ENCODE measurements around the gene COG6. TPM values are rescaled to one million over a fixed set of nuclear protein-coding genes. Genes with fewer than 3 reads are reported as not detected.

The COG6 gene
- total RNA-seq, 2 donors from 2014 or later = 19.5 to 27.6 TPM

GRCh38 chr13:39616087-39616694, 39.3 kb upstream of the COG6 start:
- Histone ChIP-seq H3K27ac (no peak overlapping the region), H3K27me3 (replicated peaks; ENCODE audit: insufficient read depth) (no peaks in the 10 kb centered on the region), H3K4me1 (replicated peaks) (no peaks in the 10 kb centered on the region), H3K9me3 (no peaks in the 10 kb centered on the region), H3K4me3 (no peak overlapping the region), H3K36me3 (no peaks in the 10 kb centered on the region)
- DNase-seq (ENCODE audit: low spot score) = peak; percentile 47
- WGBS = 37% methylated on average over 10 of the region's 10 CpGs
- intact Hi-C loops (cut with DNase I) = loop anchor here (5.0 kb wide), 1 partner anchor 469 kb away; no protein-coding TSS in a partner anchor
- TF ChIP-seq POLR2A (IDR thresholded peaks at IDR 0.05) (no peak), POLR2AphosphoS5 (IDR thresholded peaks at IDR 0.05) (no peak), CTCF (IDR thresholded peaks at IDR 0.05) (peak; percentile 47 to 71 (median 69))

GRCh38 chr13:39618561-39618960, 36.9 kb upstream of the COG6 start:
- H3K4me3 ChIP-seq = no peak overlapping the region
- no peak for DNase-seq (ENCODE audit: low spot score)
- TF ChIP-seq CTCF (IDR thresholded peaks at IDR 0.05) = no peak
- 40% methylated on average over 1 of the region's 1 CpG for WGBS
- H3K4me1 ChIP-seq (replicated peaks) = no peaks in the 10 kb centered on the region
- no peaks in the 10 kb centered on the region for H3K27me3 ChIP-seq (replicated peaks; ENCODE audit: insufficient read depth)
- no peak overlapping the region for H3K27ac ChIP-seq
- no peaks in the 10 kb centered on the region for H3K36me3 ChIP-seq
- intact Hi-C loops (cut with DNase I) = loop anchor here (5.0 kb wide), 1 partner anchor 471 kb away; no protein-coding TSS in a partner anchor
- no peaks in the 10 kb centered on the region for H3K9me3 ChIP-seq

GRCh38 chr13:39623466-39623865, 32.0 kb upstream of the COG6 start:
- Histone ChIP-seq H3K4me1 (replicated peaks) (no peaks in the 10 kb centered on the region), H3K4me3 (no peak overlapping the region), H3K9me3 (no peaks in the 10 kb centered on the region), H3K36me3 (no peaks in the 10 kb centered on the region), H3K27me3 (replicated peaks; ENCODE audit: insufficient read depth) (no peaks in the 10 kb centered on the region), H3K27ac (no peak overlapping the region)
- intact Hi-C loops (cut with DNase I) = no loop called here
- 73% methylated on average over 1 of the region's 1 CpG for WGBS
- no peak for TF ChIP-seq POLR2AphosphoS5 (IDR thresholded peaks at IDR 0.05)
- no peak for DNase-seq (ENCODE audit: low spot score)

- 93% methylated on average over 1 of the region's 1 CpG for WGBS
- H3K27ac ChIP-seq = no peak overlapping the region
- no peaks in the 10 kb centered on the region for H3K27me3 ChIP-seq (replicated peaks; ENCODE audit: insufficient read depth)
- intact Hi-C loops (cut with DNase I) = no loop called here
- TF ChIP-seq POLR2A (IDR thresholded peaks at IDR 0.05) (no peak), CTCF (IDR thresholded peaks at IDR 0.05) (no peak), POLR2AphosphoS5 (IDR thresholded peaks at IDR 0.05) (no peak)
- DNase-seq (ENCODE audit: low spot score) = no peak
- H3K4me3 ChIP-seq = no peak overlapping the region
- no peaks in the 10 kb centered on the region for H3K36me3 ChIP-seq
- H3K9me3 ChIP-seq = no peaks in the 10 kb centered on the region
- H3K4me1 ChIP-seq (replicated peaks) = no peaks in the 10 kb centered on the region
Observed at GRCh38 chr13:39631307-39631706, 24.2 kb upstream of the COG6 start.

- H3K36me3 ChIP-seq = no peaks in the 10 kb centered on the region
- no peak for DNase-seq (ENCODE audit: low spot score)
- H3K9me3 ChIP-seq = no peaks in the 10 kb centered on the region
- intact Hi-C loops (cut with DNase I) = no loop called here
- H3K4me3 ChIP-seq = no peak overlapping the region
- H3K4me1 ChIP-seq (replicated peaks) = no peaks in the 10 kb centered on the region
- H3K27me3 ChIP-seq (replicated peaks; ENCODE audit: insufficient read depth) = no peaks in the 10 kb centered on the region
- H3K27ac ChIP-seq = no peak overlapping the region
- TF ChIP-seq CTCF (IDR thresholded peaks at IDR 0.05) (no peak), POLR2AphosphoS5 (IDR thresholded peaks at IDR 0.05) (no peak), POLR2A (IDR thresholded peaks at IDR 0.05) (no peak)
Observed at GRCh38 chr13:39632994-39633393, 22.5 kb upstream of the COG6 start.

Measured in prostate gland (tissue), 2 donors.